ENCODE measurements around the gene C9orf43.
"Not testable (repeated sequence)": the region's sequence is repeated elsewhere in the genome, so short reads cannot be mapped to it uniquely, and the experiment has no call there.

The C9orf43 gene

DNA sequence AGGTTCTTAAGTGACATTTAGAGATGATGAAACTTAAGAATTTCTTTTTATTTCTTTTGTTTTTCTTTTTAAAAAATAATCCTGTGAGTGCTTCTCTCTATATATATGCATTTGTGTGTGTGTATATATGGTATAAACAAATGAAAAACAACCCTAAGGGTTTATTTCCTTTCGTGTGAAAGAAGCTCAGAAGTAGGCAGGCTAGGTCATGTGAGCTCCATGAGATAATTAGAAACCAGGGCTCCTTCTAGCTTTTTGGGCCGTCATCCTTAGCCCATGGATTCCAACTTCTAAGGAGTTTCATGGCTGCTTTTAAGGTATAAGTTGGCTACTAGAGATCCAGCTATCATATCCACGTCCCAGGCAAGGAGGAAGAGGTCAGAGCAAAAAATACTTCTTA is 11.2 kb downstream of the C9orf43 start:
- DNase-seq, result no peak

DNA sequence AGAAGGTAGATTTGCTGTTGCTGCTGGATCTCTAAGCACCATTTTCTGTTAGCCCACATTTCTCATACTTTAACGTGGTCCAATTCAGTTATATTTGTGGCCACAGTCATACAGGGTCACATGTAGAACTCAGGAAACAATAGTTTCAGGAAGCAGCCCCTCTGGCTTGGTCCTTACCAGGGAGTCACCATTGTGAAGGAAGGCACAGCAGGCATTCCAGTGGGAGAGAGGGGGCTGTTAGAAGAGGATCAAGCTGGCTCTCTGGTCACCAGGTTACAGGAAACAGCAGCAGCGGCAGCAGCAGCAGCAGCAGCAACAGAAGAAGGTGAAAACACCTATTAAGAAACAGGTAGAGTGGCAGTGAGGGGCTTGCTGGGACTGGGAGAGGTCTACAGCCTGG is 14.5 kb downstream of the C9orf43 start:
- no peak for DNase-seq

DNA sequence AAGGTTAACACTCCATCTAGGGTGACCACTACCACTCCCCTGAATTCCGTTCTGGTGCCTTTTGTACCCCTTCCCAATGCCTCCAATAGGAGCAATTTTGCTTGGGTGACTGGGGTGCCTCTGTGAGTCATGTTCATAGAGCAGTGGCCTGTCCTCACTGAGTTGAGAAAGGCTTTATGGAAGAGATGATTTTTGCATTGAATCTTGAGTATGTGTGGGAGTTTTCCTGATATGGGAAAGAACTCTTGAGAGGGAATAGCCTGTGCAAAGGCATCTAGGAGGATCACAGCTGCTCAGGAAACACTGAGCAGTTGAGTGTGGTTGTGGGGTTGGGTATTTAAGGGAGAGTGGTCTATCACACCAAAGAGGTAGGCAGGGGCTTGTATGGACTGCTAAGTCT is 16.2 kb downstream of the C9orf43 start:
- no peak for DNase-seq

DNA sequence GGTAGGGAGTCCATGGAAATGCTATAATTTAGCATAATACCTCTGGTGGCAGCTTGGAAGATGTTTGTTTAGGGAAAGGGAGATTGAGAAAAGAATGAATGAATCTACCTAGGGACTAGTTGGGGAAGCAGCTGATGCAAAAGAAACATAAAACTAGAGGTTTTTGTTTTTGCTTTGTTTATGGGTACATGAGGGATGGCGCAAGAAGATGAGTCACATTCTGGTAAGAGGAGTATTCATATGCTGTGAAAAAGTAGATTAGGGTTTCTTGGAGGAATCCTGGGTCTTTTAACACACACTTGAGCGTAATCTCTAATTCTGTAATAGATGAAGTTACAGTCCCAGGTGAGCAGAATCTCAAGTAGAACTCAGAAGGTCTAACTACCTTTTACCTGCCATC is 17.1 kb downstream of the C9orf43 start:
- no peak for DNase-seq

DNA sequence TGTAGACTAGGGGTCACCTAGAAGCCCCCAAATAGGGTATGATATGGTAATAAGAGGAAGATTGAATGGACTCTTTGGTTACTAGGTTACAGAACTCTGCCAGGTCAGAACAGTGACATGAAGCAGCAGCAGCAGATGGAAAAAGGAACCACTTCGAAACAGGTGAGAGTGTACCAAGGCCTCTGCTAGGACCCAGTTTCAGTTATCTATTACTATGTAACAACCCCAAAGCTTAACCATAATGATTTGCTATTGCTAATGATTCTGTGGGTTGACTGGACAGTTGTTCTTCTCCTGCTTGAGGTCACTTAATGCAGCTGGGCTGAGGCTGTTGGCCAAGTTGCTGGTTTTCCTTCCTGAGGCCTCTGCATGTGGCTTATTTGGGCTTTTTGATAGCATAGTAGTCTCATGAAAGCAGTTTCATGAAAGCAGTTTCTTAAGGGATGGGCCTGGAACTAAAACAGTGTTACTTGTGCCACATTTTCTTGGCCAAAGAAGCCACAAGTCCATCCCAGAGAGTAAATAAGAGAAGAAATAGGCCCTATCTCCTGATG is 17.6 kb downstream of the C9orf43 start:
- no peak for DNase-seq

DNA sequence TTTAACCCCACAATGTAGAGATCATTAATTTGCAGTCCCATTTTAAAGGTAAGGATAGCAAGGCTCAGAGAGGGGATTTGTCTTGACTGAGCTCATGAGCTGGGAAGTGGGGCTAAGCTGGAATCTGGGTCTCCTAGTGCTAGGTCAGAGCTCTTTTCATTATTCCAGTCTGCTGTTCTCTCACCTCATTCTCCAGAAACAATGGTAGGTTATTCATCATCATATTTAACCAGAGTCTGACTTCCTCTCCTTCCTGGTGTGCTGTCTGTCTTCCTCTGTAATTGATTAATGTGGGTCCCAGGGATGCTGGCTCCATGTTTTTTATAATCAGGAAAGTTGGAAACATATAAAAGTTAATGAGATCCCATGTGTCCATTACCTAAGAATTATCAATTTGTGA is 20.6 kb downstream of the C9orf43 start:
- DNase-seq, result no peak

DNA sequence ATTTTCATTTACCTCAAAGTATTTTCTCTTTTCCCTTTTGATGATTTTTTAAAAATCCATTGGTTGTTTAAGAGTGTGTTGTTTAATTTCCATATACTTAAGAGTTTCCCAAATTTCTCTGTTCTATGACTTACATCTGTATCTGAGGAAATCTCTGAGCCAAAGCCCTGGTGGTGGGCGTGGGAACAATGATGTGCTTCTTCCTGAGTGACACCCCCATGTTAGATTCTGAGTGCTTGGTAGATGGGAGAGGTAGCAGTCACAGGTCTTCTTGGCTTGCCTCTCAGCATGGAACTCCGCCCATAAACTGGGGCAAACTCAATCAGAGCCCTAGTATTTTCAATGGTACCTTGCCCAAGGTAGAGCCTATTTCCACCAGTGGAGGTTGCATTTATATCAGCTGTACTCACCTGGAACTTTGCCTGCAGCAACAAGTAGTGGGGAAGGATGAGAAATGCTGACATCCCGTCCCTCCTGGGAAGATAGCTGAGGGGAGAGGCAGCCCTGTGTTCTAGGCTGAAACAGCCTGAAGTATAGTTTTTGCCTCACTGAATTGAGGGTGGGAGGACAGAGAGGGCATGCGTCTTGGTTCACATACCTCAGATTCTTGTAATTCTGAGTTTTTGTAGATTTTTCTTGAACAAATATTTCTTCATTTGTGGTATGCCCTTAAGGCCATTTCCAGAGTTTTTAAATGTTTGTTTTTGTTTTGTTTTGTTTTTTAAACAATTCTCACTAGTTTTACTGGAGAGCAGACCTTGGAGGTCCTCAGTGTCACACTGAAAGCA is 26.4 kb downstream of the C9orf43 start:
- DNase-seq, result no peak

DNA sequence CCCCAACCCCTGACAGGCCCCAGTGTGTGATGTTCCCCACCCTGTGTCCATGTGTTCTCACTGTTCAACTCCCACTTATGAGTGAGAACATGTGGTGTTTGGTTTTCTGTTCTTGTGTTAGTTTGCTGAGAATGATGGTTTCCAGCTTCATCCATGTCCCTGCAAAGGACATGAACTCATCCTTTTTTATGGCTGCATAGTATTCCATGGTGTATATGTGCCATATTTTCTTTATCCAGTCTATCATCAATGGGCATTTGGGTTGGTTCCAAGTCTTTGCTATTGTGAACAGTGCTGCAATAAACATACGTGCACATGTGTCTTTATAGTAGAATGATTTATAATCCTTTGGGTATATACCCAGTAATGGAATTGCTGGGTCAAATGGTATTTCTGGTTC is 27.2 kb downstream of the C9orf43 start:
- not testable (repeated sequence) for DNase-seq

DNA sequence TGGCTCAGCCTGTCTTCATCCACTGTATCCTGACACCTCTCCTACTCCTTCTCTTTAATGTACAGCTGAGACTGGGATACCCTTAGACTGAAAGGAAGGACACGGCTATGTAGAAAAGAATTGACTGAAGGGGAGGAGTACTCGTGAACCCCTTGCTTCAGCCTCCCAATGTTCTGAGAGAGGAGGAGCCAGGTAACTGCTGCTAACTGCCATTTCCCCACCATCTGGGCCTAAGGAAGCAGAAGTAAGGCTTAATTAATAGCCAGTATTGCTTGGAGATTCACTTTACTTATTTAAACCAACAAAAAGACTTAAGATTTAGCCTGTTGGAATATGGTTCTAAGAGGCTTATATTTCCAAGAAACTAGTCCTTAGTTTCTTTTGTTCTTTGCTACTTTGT is 34.2 kb downstream of the C9orf43 start:
- DNase-seq, result no peak

DNA sequence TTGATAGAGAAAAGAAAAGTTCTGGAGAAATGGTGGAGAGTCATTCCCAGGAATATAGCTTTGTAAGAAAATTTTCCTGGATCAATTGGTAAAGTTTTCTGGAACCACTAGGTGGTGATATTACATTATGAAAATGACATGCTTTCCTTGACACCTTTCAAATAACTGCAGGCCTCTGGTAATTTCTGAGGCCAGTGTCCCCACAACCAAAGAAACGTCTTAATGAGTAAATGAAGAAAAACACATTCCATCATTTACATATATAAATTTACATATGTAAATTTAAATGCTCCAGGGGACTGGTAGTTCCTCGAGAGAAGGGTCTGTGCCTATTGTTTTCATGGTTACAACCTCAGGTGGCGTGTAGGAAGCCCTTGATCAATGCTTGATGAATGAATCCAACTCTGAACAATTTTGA is 35.8 kb downstream of the C9orf43 start:
- peak in 1 of 4 experiments; percentile 1 for DNase-seq

DNA sequence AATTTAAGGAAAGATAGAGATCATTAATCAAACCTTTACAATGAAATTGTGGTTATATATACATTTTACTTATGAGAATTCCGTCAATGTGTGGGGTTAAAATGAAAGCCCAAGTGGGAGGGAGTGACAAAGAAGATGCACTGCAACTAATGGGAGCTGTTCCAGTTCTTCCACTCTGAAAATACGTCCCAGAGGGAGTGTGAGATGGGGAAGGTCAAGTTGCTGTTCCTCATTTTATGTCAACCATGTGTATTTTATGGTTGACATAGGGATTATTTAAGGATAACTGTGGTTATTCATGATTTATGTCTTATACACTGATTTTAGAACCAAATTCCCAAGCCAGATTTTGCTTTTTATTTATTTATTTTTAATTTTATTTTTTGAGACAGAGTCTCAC is 38.8 kb downstream of the C9orf43 start:
- DNase-seq, result no peak

DNA sequence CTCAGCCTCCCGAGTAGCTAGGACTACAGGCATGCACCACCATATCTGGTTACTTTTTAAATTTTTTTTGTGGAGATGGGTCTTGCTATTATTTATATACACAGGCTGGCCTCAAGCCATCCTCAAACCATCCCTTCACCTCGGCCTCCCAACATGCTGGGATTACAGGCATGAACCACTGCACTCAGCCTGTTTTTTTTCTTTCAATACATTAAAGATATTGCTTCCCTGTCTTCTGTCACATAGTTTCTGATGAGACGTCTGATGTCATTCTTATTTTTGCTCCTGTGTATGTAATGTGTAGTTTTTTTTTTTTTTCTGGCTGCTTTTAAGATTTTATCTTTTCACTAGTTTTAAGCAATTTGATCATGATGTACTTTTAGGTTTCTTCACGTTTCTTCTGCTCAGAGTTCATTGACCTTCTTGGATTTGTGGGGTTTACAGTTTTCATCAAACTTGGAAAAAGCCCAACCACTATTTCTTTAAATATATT is 41.6 kb downstream of the C9orf43 start:
- no peak for DNase-seq

DNA sequence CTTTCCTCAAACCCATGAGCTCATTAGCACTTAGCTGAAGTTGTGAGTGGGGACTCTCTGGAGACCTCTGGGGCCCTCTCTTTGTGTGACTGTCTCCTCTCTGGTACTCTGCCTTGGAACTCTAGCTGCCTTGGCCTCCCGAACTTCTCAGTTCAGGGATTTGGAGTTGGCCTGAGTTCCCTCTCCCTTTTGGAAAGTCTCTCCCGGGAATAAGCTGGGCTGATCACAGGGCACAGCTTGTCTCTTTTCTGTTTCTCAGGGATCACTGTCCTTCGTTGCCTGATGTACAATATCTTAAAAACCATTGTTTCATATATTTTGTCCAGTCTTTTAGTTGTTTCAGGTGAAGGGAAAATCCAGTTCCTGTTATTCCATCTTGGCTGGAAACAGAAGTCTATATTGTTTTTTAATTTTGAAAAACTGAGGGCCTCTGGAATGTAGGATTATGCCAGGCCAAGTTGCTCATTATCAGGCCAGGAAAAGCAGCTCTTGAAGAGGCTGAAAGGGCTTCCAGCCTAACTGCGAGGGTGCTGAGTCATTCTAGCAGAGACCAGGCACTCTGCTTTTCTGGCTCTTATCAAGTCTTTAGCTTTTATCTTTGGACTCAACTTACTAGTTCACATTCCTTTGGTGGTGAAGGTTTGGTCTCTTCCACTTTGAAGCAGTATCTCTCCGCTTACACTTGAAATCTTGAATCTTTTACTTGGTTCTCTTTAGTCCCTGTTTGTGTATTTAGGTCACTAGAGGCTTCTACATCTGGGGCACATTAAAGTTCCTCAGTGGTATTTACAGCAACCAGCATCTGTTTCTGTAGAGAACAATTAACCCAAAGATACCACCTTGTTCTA is 44.6 kb downstream of the C9orf43 start:
- no peak for DNase-seq

DNA sequence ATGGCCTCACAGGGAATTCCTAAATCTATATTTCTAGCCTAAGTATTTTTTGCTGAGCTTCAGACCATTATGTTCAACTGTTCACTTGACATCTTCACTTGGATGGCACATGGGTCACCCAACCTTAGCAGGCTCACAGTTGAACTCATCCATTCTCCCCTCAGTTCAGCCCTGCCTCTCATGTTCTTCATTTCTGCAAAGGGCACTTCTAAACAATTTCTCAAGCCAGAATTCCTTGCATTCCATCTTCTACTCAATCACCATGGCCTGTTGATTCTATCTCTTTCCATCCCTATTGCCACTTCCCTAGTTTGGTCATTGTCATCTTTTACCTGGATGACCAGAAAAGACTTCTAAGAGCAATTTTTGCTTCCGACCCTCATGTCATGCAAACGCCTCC is 45.7 kb downstream of the C9orf43 start:
- DNase-seq, result no peak

DNA sequence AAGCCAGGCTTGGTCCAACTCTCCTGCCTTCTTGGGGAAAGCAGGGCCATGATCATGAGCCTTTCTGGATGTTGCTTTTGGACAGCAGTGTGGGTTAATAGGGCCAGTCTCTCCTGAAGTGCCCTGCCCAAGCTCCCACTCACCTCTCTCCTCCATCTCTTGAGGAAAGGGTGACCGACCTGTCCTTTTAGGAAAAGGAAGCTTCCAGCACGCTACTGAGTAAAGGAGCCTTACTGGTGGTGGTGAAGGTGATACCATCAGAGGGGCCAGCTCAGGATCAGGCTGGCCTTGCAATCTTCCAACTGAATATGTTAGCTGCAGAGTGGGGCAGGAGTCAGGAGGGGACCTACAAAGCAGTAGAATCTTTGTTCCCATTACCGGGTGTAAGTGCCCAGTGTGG is 50.7 kb downstream of the C9orf43 start:
- DNase-seq, result no peak

DNA sequence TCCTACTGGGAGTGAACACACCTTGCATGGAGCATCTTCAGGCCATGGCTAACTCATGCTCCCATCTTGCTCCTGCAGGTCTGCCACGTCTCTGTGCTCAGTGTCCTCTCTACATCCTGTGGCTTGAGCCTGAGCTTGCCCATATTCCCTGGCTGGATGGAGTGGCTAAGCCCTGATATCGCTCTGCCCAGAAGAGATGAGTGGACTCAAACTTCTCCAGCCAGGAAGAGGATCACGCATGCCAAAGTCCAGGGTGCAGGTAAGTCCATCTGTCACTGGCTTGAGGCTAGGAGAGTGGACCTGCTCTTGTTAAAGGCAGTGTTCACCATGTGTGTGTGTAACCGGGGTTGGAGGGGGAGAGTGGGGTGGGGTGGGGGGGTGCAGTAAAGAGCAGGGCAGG is 51.4 kb downstream of the C9orf43 start:
- DNase-seq, result no peak

DNA sequence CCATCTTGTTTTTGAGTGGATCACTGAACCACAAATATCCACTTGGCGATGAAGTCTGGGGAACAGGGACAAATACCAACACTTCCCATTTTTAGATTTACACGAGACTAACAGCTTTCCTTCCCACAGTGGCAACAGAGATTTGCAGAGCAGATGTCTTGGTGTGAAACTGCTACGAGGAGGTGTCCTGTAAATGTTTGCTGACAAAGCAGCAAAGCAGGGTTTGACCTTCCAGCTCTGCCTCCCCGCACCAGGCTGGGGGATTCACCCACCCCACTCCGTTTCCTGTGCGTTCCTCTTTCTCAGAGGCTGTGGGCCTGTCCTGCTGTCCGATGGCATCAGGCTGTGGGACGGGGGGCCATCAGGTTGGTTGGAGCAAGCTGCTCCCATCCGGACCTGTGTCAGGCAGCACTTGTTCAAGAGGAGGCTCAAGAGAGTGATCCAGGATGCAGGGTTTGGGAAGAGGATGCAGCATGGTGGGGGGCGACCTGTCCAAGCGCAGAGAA is 52.3 kb downstream of the C9orf43 start:
- no peak for DNase-seq

DNA sequence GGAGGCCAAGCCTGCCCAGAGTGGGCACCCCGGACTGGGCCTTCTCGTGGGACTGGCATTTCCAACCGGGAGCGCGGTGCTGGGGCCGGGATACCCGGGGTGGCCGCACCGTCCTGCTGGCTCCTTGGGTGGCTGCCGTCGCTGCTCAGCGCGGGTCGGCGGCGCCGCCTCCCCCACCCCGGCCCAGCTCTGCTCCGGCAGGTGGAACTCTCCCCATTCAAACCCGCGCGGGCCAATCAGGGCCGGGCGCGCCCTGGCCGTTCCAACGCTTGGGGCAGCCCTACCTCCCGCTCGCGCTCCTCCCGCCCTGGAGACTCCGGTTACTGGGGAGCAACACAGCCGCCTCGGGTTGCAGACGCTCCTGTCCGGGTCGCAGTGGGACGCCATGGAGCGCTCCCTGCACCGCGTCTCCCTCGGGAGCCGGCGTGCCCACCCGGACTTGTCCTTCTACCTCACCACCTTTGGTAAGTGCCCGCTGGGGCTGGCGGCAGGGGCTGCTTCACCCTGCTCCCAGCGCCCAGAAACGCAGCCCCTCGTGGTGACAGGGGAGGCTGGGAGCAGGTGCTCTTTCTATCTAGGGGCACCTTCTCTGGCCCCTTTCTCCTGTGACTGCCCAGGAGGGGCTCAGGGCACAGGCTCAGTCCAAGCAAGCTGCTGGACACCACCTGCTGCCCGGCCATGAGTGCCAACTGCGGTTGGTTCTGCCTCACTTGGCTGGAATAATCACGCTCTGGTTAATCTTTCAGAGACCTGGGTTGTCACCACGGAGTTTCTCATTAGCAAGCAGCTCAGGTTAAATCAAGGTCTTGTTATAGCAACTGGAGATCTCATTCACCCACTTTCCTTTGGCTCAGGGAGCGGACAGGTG is 53.1 kb downstream of the C9orf43 start, which contains the start of gene RGS3:
RGS3 (plus strand) TSS at position 310 of the 868 bp plus-strand sequence; CDS start at position 386, 76 bp downstream.
- DNase-seq, result no peak

DNA sequence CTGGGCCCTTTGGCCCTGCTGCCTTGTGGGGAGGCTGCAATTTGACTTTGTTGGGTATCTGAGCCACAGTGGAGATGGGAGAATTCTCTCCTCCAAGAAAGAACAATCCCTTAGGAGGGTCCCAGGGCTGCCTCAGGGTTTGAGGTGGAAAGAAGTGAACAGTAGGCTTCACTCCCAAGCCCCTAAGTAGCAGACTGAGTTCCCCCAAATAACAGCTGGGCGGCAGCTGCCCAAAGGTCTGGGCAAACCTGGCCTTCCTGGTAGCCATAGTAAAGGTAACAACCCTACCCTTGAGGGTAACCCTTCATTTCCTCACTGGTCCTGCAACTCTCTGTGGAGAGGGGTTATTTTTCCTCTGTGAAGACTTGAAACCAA is 53.7 kb downstream of the C9orf43 start:
- DNase-seq, result no peak

DNA sequence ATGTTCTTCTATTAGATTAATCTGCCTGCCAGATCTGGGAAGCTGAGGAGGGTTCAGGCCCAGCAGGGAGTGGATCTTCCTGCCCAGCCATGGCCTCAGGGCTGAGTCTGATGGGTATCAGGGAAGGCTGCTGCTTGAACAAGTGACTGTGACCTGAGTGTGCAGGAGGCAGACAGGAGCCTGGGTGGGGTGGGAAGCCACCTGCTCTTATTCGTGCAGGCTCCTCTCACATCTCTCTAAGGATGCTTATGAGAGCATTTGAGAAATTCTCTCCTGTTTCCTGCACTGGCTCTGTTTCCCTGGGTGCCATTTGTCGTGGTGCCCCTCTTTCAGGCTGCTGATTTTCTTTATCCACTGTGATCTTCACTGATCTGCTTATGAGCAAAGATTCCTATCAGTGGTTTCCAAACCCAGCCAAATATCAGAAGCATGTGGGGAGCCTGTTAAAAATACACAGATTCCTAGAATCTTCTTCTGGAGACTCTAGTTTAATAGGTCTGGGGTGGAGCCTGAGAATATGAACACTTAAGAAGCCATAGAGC is 55.1 kb downstream of the C9orf43 start:
- DNase-seq, result no peak

DNA sequence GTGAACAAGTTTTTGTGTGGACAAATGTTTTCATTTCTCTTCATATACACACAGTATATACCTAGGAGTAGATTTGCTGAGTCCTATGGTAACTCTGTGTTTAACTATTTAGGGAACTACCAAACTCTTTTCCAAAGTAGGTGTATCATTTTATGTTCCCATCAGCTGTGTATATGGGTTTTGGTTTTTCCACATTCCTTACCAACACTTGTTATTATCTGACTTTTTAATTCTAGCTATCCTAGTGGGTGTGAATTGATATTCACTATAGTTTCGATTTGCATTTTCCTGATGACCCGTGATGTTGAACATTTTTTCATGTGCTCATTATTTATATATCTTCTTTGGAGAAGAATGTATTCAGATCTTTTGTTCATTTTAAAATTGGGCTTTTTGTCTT is 56.6 kb downstream of the C9orf43 start:
- DNase-seq, result no peak
